Measurements from ENCODE around the gene CIB4. TPM values are rescaled to one million over a fixed set of nuclear protein-coding genes. Genes with fewer than 3 reads are reported as not detected.

The CIB4 gene
- total RNA-seq, 1 donor from 2014 or later, result not detected

- intact Hi-C loops (cut with micrococcal nuclease), result no loop called here
These were observed 31.9 kb downstream of the CIB4 start for GRCh38 chr2:26609205-26609631.

- intact Hi-C loops (cut with micrococcal nuclease), result no loop called here
These were observed 32.6 kb downstream of the CIB4 start for GRCh38 chr2:26608557-26608956.

GRCh38 chr2:26607698-26608097 is 33.5 kb downstream of the CIB4 start:
- intact Hi-C loops (cut with micrococcal nuclease), result no loop called here

GRCh38 chr2:26606847-26607190 is 34.3 kb downstream of the CIB4 start:
- intact Hi-C loops (cut with micrococcal nuclease), result no loop called here

- intact Hi-C loops (cut with micrococcal nuclease), result loop anchor here (1.0 kb wide), 1 partner anchor 336 kb away; no protein-coding TSS in a partner anchor
These were observed 34.9 kb downstream of the CIB4 start for GRCh38 chr2:26605999-26606846.

- intact Hi-C loops (cut with micrococcal nuclease), result loop anchor here (1.0 kb wide), 1 partner anchor 337 kb away; no protein-coding TSS in a partner anchor
These were observed 35.8 kb downstream of the CIB4 start for GRCh38 chr2:26605195-26605998.

GRCh38 chr2:26602575-26602974 is 38.6 kb downstream of the CIB4 start:
- intact Hi-C loops (cut with micrococcal nuclease), result no loop called here

- intact Hi-C loops (cut with micrococcal nuclease), result no loop called here
These were observed 41.8 kb downstream of the CIB4 start for GRCh38 chr2:26599387-26599786.

GRCh38 chr2:26598996-26599373 is 42.2 kb downstream of the CIB4 start:
- intact Hi-C loops (cut with micrococcal nuclease), result no loop called here

GRCh38 chr2:26598336-26598995 is 42.7 kb downstream of the CIB4 start:
- intact Hi-C loops (cut with micrococcal nuclease), result no loop called here

- intact Hi-C loops (cut with micrococcal nuclease), result no loop called here
These were observed 44.0 kb downstream of the CIB4 start for GRCh38 chr2:26597197-26597596.

- intact Hi-C loops (cut with micrococcal nuclease), result no loop called here
These were observed 46.0 kb downstream of the CIB4 start for GRCh38 chr2:26595146-26595545.

GRCh38 chr2:26591619-26592505 is 49.3 kb downstream of the CIB4 start:
- intact Hi-C loops (cut with micrococcal nuclease), result no loop called here

- intact Hi-C loops (cut with micrococcal nuclease), result no loop called here
These were observed 50.1 kb downstream of the CIB4 start for GRCh38 chr2:26590980-26591618.

- intact Hi-C loops (cut with micrococcal nuclease), result no loop called here
These were observed 50.7 kb downstream of the CIB4 start for GRCh38 chr2:26590508-26590907.

- intact Hi-C loops (cut with micrococcal nuclease), result no loop called here
These were observed 52.6 kb downstream of the CIB4 start for GRCh38 chr2:26588576-26588975.

- intact Hi-C loops (cut with micrococcal nuclease), result no loop called here
These were observed 53.2 kb downstream of the CIB4 start for GRCh38 chr2:26587994-26588393.

- intact Hi-C loops (cut with micrococcal nuclease), result no loop called here
These were observed 55.2 kb downstream of the CIB4 start for GRCh38 chr2:26585966-26586365.

GRCh38 chr2:26585100-26585499 is 56.1 kb downstream of the CIB4 start:
- intact Hi-C loops (cut with micrococcal nuclease), result no loop called here

- intact Hi-C loops (cut with micrococcal nuclease), result no loop called here
These were observed 56.5 kb downstream of the CIB4 start for GRCh38 chr2:26584656-26585055.
